Adrenal gland (tissue), 5 donors: ENCODE measurements around the gene ATXN7L2.

Source experiments
- CTCF ChIP-seq, 6 experiments: fragments of 450-650 bp in 4 of 6; fragments of 200-600 bp in 2 of 6; sonication (generic) in 1 of 6; IDR thresholded peaks; 1 replicate in 5 of 6; 2 replicates in 1 of 6; pipeline versions ENCODE4 v1.5.1 to v1.8.0; 2016 to 2021; ENCODE audit warnings: antibody characterized with exemption in 6 of 6, mild to moderate bottlenecking in 2 of 6, moderate library complexity in 1 of 6
- POLR2A ChIP-seq, 2 donors: fragments of 450-650 bp; IDR thresholded peaks; one replicate each; pipeline ENCODE4 v1.6.1; 2017; ENCODE audit warnings: antibody characterized with exemption in 2 of 2, mild to moderate bottlenecking in 2 of 2, moderate library complexity in 1 of 2
- donor health status: DM: no; HTN: no; CAD: no.

GRCh38 chr1:109530457-109531087 is 46.9 kb downstream of the ATXN7L2 start:
- TF ChIP-seq CTCF (IDR thresholded peaks at IDR 0.05) (no peak), POLR2A (IDR thresholded peaks at IDR 0.05) (no peak)
